NK-92 (cell line): ENCODE data around the gene GPT2.

Source experiments
- DNase-seq: peaks from one replicate; lab custom pipeline; 2025; ENCODE audit not compliant: unreplicated experiment; lab: John Stamatoyannopoulos, UW

GPT2 gene

GRCh38 chr16:46962629-46963028, 78.5 kb downstream of the GPT2 start:
- DNase-seq = no peak

DNA sequence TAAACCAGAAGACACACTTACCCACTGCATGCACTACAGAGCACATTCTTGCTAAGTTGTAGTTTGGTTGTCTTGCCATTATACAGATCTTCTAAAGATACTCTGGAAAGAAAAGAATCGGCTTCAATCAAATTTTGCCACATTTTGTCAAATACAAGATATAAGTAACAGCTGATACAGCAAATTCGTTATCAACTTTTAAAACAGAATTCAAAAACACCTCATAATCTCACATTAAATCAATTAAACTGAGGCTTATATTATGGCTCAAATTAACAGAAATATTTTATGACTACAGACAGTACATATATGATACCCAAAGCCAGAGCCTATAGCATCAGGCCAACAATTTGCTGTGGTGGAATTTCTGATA, 83.9 kb downstream of the GPT2 start:
- DNase-seq = no peak

- DNase-seq = no peak
Measured at GRCh38 chr16:46970089-46970488, 85.9 kb downstream of the GPT2 start.

GRCh38 chr16:46971271-46971670, 87.1 kb downstream of the GPT2 start:
- no peak for DNase-seq

GRCh38 chr16:46972429-46973206, 88.5 kb downstream of the GPT2 start:
- no peak for DNase-seq

- DNase-seq = peak; percentile 26
Measured at GRCh38 chr16:46973207-46973995, 89.2 kb downstream of the GPT2 start, which contains the start of gene DNAJA2. Gene DNAJA2 (minus strand): TSS chr16:46973674. CDS start chr16:46973572, 102 bp downstream.

- no peak for DNase-seq
Measured at GRCh38 chr16:46973996-46974324, 89.8 kb downstream of the GPT2 start.

DNA sequence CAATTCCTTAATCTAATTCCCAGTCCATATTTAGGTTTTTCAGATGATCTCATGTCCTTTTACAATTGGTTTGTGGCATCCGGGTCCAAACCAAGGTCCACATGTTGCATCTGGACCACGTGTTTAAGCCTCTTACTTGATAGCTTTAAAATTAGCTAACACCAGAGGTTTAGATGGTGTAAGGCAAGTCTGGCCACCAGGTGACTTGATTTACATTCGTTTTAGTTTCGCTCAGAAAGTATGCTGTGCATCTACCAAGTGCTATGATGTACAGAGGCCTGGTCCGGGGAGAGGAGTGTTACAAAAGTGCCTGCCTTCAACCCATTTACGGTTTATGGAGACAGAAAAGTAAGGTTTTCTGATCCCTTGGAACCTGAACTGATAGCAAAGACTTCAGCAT, 90.2 kb downstream of the GPT2 start:
- DNase-seq = no peak

DNA sequence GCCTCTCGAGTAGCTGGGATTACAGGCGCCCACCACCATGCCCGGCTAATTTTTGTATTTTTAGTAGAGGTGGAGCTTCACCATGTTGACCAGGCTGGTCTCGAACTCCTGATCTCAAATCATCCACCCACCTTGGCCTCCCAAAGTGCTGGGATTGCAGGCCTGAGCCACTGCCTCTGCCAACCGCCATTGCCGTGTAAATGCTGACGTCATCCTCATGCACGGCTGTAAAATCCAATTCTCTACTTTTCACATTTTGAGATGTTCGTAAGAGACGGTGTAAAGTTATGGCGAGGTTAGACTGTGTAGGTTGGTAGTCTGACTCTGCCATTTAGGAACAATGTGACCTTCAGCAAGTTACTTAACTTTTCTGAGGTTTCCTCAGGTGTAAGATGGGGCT, 91.0 kb downstream of the GPT2 start:
- no peak for DNase-seq

- no peak for DNase-seq
Measured at GRCh38 chr16:46975908-46976470, 91.8 kb downstream of the GPT2 start.

DNA sequence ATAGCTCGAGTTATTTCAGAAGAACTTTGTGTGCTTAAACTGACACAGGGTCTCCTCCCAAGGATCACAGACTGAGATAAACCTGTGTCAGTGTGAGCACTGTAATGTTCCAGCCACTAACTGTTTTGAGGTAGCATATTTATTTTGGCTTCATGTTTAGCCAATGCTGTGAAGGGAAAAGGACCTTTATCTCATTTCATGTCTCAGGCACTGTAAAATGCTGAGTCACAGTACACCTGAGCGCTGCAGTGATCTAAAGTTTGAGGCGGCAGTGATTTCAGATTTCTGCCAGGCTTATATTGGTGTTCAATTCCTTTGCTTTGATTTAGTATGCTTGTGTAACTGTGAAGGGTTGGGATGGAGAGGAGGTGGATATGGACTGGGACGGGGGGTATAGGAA, 92.4 kb downstream of the GPT2 start:
- no peak for DNase-seq
